ENCODE data around the gene CNMD. TPM values are rescaled to one million over a fixed set of nuclear protein-coding genes. Genes with fewer than 3 reads are reported as not detected.
"Not testable (repeated sequence)": the region's sequence is repeated elsewhere in the genome, so short reads cannot be mapped to it uniquely, and the experiment has no call there.

Gene CNMD
- total RNA-seq, 1 experiment from 2014 or later: not detected

- H3K9me3 ChIP-seq (replicated peaks): no peaks in the 10 kb centered on the region
- no peaks in the 10 kb centered on the region for H3K27me3 ChIP-seq (replicated peaks)
- H3K4me3 ChIP-seq: no peak overlapping the region
- DNase-seq (ENCODE audit: low read depth in 1 of 2, low spot score in 2 of 2): no peak
- H3K36me3 ChIP-seq: no peaks in the 10 kb centered on the region
- H3K4me1 ChIP-seq (replicated peaks): no peaks in the 10 kb centered on the region
- no peak overlapping the region for H3K27ac ChIP-seq
Observed at GRCh38 chr13:52696566-52696965, 43.1 kb downstream of the CNMD start.

GRCh38 chr13:52695856-52696255, 43.8 kb downstream of the CNMD start:
- Histone ChIP-seq H3K27me3 (replicated peaks) (no peaks in the 10 kb centered on the region), H3K4me1 (replicated peaks) (no peaks in the 10 kb centered on the region), H3K4me3 (no peak overlapping the region), H3K9me3 (replicated peaks) (no peaks in the 10 kb centered on the region), H3K36me3 (no peaks in the 10 kb centered on the region), H3K27ac (no peak overlapping the region)
- DNase-seq (ENCODE audit: low read depth in 1 of 2, low spot score in 2 of 2): no peak

GRCh38 chr13:52686376-52686775, 53.2 kb downstream of the CNMD start:
- Histone ChIP-seq H3K27ac (peak overlapping the region; percentile 91), H3K27me3 (replicated peaks) (no peaks in the 10 kb centered on the region), H3K4me3 (no peak overlapping the region), H3K9me3 (replicated peaks) (no peaks in the 10 kb centered on the region), H3K4me1 (replicated peaks) (peaks cover 15% of the 10 kb centered on the region), H3K36me3 (peaks cover 23% of the 10 kb centered on the region)
- DNase-seq (ENCODE audit: low read depth in 1 of 2, low spot score in 2 of 2): peak; percentile 51 to 67

DNA sequence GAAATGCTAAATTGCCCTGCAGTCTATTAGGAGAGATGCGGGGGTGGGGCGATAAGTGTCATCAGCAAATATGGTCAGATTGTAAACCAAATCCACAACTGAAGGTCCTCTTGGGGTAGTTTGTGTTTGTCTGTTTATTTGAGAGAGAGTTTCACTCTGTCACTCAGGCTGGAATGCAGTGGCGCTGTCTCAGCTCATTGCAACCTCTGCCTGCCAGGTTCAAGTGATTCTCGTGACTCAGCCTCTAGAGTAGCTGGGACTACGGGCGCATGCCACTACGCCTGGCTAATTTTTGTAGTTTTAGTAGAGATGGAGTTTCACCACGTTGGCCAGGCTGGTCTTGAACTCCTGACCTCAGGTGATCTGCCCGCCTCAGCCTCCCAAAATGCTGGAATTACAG, 53.8 kb downstream of the CNMD start:
- peaks cover 15% of the 10 kb centered on the region for H3K4me1 ChIP-seq (replicated peaks)
- not testable (repeated sequence) for H3K9me3 ChIP-seq (replicated peaks); H3K27me3 ChIP-seq (replicated peaks); H3K4me3 ChIP-seq
- peak overlapping the region; percentile 91 for H3K27ac ChIP-seq
- H3K36me3 ChIP-seq: peaks cover 24% of the 10 kb centered on the region
- DNase-seq (ENCODE audit: low read depth in 1 of 2, low spot score in 2 of 2): peak; percentile 54 to 72

DNA sequence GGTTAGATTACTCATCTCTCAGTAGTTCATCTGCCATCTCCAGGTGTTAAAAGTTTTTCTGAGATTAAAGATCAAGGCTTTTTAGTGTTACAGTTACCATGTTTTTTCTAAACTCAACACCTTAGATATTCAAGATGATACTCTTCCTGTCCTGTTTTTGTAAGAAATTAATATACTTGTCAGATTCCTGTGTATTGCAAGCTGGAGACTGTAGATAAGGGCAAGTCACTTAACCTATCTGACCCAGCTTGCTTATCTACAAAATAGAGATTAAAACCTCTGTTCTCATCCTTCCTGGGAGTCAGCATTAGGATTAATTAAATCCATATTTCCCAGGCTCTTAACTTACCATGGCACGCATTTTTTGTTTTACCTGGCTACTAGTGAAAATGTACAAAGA, 61.8 kb downstream of the CNMD start:
- DNase-seq (ENCODE audit: low read depth in 1 of 2, low spot score in 2 of 2): no peak
- H3K27ac ChIP-seq: no peak overlapping the region
- H3K4me1 ChIP-seq (replicated peaks): no peaks in the 10 kb centered on the region
- H3K4me3 ChIP-seq: no peak overlapping the region
- no peaks in the 10 kb centered on the region for H3K9me3 ChIP-seq (replicated peaks)
- peaks cover 61% of the 10 kb centered on the region for H3K36me3 ChIP-seq
- H3K27me3 ChIP-seq (replicated peaks): no peaks in the 10 kb centered on the region

DNA sequence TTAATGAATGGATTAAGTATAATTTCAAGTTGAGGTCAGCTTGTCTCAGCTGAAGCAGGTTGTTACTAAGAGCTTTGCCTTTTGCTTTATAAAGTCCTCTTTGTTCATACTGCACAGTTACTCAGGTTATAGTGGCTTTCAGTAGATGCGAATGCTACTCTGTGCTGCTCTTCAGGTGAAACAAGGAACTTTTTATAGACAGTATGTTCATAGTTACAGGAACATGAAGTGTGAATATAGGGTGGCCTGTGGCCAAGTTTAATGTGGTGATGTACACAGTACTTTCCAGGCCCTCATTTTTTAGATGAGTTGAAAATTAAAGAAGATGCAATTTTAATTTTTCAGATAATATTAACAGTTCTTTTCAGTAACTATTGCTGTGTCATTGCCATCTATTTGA, 66.2 kb downstream of the CNMD start:
- Histone ChIP-seq H3K36me3 (peaks cover 54% of the 10 kb centered on the region), H3K9me3 (replicated peaks) (no peaks in the 10 kb centered on the region), H3K4me1 (replicated peaks) (no peaks in the 10 kb centered on the region), H3K27ac (no peak overlapping the region), H3K27me3 (replicated peaks) (no peaks in the 10 kb centered on the region), H3K4me3 (no peak overlapping the region)
- no peak for DNase-seq (ENCODE audit: low read depth in 1 of 2, low spot score in 2 of 2)

DNA sequence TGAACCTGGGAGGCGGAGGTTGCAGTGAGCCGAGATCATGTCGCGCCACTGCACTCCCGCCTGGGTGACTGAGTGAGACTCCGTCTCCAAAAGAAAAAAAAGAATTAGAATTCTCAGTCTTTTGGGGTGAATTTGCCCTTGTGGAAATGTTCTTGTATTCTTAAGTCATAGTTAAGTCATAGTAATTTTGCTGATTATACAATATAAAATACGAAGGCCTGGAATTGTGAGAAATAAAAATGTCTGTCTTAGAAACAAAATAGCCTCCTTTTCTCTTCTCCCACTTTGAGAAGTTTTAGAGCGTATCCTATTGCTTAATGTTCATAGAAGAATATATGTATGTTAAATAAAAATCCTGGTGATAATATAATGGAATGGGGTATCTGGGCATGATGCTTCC, 68.9 kb downstream of the CNMD start:
- H3K36me3 ChIP-seq: peaks cover 58% of the 10 kb centered on the region
- no peak overlapping the region for H3K27ac ChIP-seq
- DNase-seq (ENCODE audit: low read depth in 1 of 2, low spot score in 2 of 2): no peak
- no peaks in the 10 kb centered on the region for H3K27me3 ChIP-seq (replicated peaks)
- no peaks in the 10 kb centered on the region for H3K9me3 ChIP-seq (replicated peaks)
- no peak overlapping the region for H3K4me3 ChIP-seq
- H3K4me1 ChIP-seq (replicated peaks): no peaks in the 10 kb centered on the region

DNA sequence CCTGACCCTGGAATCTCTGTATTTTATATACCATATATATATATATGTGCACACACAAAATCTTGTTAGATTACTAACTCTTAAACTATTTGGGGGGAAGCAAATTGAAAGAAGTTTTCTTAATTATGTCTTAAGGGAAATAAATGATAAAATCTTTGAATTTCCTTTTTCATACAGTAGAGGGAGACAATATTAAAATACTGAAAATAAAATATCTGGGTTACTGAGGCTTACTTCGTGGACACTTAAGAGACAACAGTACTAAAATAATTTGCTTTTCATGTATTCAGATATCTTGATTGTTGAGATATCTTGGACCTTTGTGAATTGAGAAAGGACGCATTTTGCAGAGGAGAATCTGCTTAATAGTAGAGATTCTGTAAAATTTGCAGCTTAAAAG, 69.9 kb downstream of the CNMD start:
- no peak for DNase-seq (ENCODE audit: low read depth in 1 of 2, low spot score in 2 of 2)
- H3K4me3 ChIP-seq: no peak overlapping the region
- H3K27me3 ChIP-seq (replicated peaks): no peaks in the 10 kb centered on the region
- no peaks in the 10 kb centered on the region for H3K4me1 ChIP-seq (replicated peaks)
- no peaks in the 10 kb centered on the region for H3K9me3 ChIP-seq (replicated peaks)
- peaks cover 55% of the 10 kb centered on the region for H3K36me3 ChIP-seq
- no peak overlapping the region for H3K27ac ChIP-seq

DNA sequence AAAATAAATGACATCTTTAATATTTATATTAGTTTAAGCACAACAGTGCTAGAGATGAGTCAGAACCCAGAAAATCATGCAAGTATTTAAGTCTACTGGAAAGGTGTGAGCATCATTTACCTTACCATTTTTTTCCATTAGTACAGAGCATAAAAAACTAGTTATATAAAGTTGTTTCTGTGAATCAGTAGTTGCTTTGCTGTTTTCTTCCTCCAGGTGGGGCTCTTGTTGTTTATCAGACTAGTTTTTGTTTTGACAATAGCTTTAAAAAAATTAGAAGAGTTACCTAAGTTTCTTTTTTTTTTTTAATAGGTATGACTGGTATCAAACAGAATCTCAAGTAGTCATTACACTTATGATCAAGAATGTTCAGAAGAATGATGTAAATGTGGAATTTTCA, 74.3 kb downstream of the CNMD start:
- Histone ChIP-seq H3K4me1 (replicated peaks) (no peaks in the 10 kb centered on the region), H3K27me3 (replicated peaks) (no peaks in the 10 kb centered on the region), H3K27ac (no peak overlapping the region), H3K9me3 (replicated peaks) (no peaks in the 10 kb centered on the region), H3K36me3 (peaks cover 68% of the 10 kb centered on the region), H3K4me3 (no peak overlapping the region)
- DNase-seq (ENCODE audit: low read depth in 1 of 2, low spot score in 2 of 2): peak in 1 of 2 experiments; percentile 9

GRCh38 chr13:52664272-52664671, 75.3 kb downstream of the CNMD start:
- DNase-seq (ENCODE audit: low read depth in 1 of 2, low spot score in 2 of 2): no peak
- no peaks in the 10 kb centered on the region for H3K4me1 ChIP-seq (replicated peaks)
- no peaks in the 10 kb centered on the region for H3K27me3 ChIP-seq (replicated peaks)
- H3K9me3 ChIP-seq (replicated peaks): no peaks in the 10 kb centered on the region
- no peak overlapping the region for H3K4me3 ChIP-seq
- peaks cover 67% of the 10 kb centered on the region for H3K36me3 ChIP-seq
- H3K27ac ChIP-seq: no peak overlapping the region

DNA sequence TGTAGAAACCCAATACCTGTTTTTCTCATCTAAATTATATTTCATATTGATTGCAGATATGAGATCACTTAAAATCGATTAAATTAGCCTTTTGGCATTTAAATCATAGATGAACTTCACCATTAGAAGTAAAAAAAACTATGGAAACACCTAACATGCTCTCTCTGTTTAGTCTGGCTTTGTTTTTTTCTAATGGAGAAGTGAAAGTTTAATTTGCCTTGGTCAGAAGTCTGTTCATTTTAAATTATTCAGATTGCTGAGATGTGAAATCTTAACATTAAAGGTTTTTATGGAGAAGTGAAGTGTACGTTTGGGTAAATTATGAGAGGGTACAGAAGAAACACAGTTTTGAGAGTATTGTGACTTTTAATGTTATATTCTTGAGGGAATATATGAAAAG, 80.3 kb downstream of the CNMD start:
- peaks cover 6% of the 10 kb centered on the region for H3K4me1 ChIP-seq (replicated peaks)
- no peak for DNase-seq (ENCODE audit: low read depth in 1 of 2, low spot score in 2 of 2)
- no peak overlapping the region for H3K27ac ChIP-seq
- no peak overlapping the region for H3K4me3 ChIP-seq
- H3K36me3 ChIP-seq: peaks cover 59% of the 10 kb centered on the region
- H3K27me3 ChIP-seq (replicated peaks): no peaks in the 10 kb centered on the region
- H3K9me3 ChIP-seq (replicated peaks): no peaks in the 10 kb centered on the region

Other genes with a start within 250 kb of the CNMD start
- 2.7 and 4.0 TPM in 2 replicates for gene HNRNPA1L2, start 97.4 kb downstream of the CNMD start, total RNA-seq (2014; rRNA removed; shearing (Covaris generic))
- gene SUGT1, start 87.0 kb downstream of the CNMD start, total RNA-seq (2014; rRNA removed; shearing (Covaris generic)): 49.8 and 52.8 TPM in 2 replicates
- gene PCDH8, start 108.8 kb upstream of the CNMD start, total RNA-seq (2014; rRNA removed; shearing (Covaris generic)): not detected in 2 replicates

All from SJSA1 (cell line).